ENCODE measurements around the gene NIM1K. TPM values are rescaled to one million over a fixed set of nuclear protein-coding genes. Genes with fewer than 3 reads are reported as not detected.
A peak's percentile ranks its signal among the peaks of the same experiment; 100 is the strongest.
"Not testable (repeated sequence)": the region's sequence is repeated elsewhere in the genome, so short reads cannot be mapped to it uniquely, and the experiment has no call there.

The NIM1K gene
- total RNA-seq, 4 donors from 2014 or later, result 0.42 to 2.3 (median 1.6) TPM

DNA sequence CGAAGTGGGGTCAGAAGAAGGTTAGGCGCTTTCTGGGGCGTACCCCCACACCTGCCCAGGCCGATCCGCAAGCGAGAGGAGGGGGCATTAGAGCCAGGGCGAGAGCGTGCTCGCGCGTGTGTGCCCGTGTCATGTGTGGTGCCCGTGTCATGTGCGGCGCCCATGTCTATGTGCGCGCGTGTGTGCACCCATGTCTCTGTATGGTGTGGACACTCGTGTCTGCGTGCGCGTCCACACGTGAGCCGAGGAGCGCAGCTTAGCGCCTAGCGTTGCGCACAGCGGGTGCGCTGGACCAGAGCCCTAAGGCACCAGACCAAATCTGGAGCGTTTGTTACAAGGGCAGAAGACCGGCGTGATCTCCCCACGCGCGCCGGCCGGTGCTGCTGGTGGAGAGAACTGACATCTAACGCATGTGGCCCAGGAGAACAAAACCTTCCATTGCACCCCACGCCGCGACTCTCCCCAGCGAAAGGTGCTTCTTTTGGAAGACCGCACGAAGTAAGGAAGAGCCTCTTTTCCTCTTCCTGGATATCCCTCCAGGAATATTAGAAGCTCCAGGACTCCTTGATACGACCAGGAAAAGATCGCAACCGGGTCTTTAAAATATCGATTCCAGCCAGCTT lies 644 bp downstream of the NIM1K start:
- Histone ChIP-seq H3K36me3 (no peaks in the 10 kb centered on the region), H3K4me1 (peaks cover 11 to 36% (median 31%) of the 10 kb centered on the region in 4 donors), H3K9me3 (no peaks in the 10 kb centered on the region), H3K4me3 (peak overlapping the region; percentile 63 to 72 (median 68)), H3K27ac (replicated peaks in 1 of 4) (peak overlapping the region; percentile 30 to 75 (median 60)), H3K27me3 (no peaks in the 10 kb centered on the region)
- DNase-seq (ENCODE audit: extremely low spot score), result no peak
- WGBS, result under 1% methylated on average over 26 of the region's 49 CpGs
- TF ChIP-seq EP300 (IDR thresholded peaks at IDR 0.05) (no peak), POLR2AphosphoS5 (IDR thresholded peaks at IDR 0.05) (peak; percentile 0 to 48)
- intact Hi-C loops (cut with DNase I), result loop anchor here (10.0 kb wide), 1 partner anchor 122 kb away; the partner anchor contains the start of gene HMGCS1

DNA sequence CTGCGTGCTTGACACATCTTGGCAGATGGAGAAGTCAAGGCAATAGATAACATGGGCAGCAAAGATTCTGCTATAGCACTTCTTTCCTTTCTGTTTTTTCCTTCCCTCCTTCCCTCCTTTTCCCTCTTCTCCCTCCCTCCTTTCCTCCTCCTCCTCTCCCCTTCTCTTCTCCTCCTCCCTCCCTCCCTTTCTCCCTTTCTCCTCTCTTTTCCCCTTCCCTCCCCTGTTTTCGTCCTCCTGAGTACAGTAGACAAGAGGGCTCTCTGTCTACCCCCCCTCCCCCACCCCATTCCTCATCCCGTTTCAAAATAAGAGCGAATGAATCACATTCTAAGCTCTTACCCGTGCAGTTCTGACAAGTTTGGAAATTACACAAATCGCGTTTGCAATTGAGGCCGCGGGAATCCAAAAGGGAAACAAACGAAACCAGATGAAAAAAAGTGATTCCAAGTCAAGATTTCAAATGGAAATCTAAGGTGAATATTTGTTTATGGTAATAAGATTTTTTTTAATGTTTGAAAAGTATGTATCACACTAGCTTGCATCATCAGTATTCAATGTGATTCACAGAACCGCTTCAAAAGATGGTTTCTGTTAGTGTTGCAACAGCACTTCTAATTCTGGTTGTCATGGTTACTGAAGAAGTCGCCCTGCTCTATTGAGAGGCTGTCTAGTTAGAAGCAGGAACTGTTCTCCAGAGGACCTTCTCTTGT lies 1.3 kb downstream of the NIM1K start:
- no peak for TF ChIP-seq EP300 (IDR thresholded peaks at IDR 0.05)
- TF ChIP-seq POLR2AphosphoS5 (IDR thresholded peaks at IDR 0.05), result peak in 1 of 2 donors; percentile 13
- intact Hi-C loops (cut with DNase I), result loop anchor here (10.0 kb wide), 1 partner anchor 121 kb away; the partner anchor contains the start of gene HMGCS1

DNA sequence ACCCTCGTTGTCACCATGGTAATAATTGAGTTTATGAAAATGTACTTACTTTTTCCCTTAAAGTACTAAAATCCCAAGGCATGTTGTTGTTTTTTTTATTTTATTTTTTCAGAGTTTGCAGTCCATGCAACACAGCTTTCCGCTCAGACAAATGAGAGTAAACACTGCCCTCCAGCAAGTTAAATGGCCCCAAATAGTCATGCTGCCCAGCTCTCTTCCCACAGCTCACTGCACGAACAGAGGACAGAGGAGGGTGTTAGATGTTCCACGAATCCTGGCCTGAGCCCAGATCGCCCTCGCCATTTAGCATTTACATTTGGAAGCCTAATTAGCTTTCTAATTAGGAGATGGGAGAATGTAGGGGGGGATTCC lies 1.9 kb downstream of the NIM1K start:
- no peaks in the 10 kb centered on the region for H3K9me3 ChIP-seq
- TF ChIP-seq, protein P1, sequence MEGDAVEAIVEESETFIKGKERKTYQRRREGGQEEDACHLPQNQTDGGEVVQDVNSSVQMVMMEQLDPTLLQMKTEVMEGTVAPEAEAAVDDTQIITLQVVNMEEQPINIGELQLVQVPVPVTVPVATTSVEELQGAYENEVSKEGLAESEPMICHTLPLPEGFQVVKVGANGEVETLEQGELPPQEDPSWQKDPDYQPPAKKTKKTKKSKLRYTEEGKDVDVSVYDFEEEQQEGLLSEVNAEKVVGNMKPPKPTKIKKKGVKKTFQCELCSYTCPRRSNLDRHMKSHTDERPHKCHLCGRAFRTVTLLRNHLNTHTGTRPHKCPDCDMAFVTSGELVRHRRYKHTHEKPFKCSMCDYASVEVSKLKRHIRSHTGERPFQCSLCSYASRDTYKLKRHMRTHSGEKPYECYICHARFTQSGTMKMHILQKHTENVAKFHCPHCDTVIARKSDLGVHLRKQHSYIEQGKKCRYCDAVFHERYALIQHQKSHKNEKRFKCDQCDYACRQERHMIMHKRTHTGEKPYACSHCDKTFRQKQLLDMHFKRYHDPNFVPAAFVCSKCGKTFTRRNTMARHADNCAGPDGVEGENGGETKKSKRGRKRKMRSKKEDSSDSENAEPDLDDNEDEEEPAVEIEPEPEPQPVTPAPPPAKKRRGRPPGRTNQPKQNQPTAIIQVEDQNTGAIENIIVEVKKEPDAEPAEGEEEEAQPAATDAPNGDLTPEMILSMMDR (IDR thresholded peaks at IDR 0.05), result no peak
- no peak for TF ChIP-seq POLR2AphosphoS5 (IDR thresholded peaks at IDR 0.05)
- no peak for TF ChIP-seq POLR2A (IDR thresholded peaks at IDR 0.05; ENCODE audit: low read depth)
- no peak for TF ChIP-seq EP300 (IDR thresholded peaks at IDR 0.05)
- H3K4me3 ChIP-seq, result peak overlapping the region; percentile 63 to 72 (median 68)
- peaks cover 11 to 36% (median 31%) of the 10 kb centered on the region in 4 donors for H3K4me1 ChIP-seq
- no peaks in the 10 kb centered on the region for H3K27me3 ChIP-seq
- no peak for DNase-seq (ENCODE audit: extremely low spot score)
- no peaks in the 10 kb centered on the region for H3K36me3 ChIP-seq
- H3K27ac ChIP-seq (replicated peaks in 1 of 4), result peak overlapping the region in 3 of 4 donors; percentile 22 to 75 (median 66)
- 43% methylated on average over 6 of the region's 6 CpGs for WGBS
- intact Hi-C loops (cut with DNase I), result loop anchor here (10.0 kb wide), 1 partner anchor 121 kb away; the partner anchor contains the start of gene HMGCS1

More for the DNA sequence above, 1.3 kb downstream of the NIM1K start:
- no peak for DNase-seq (ENCODE audit: extremely low spot score)
- H3K27me3 ChIP-seq, result no peaks in the 10 kb centered on the region
- H3K4me1 ChIP-seq, result peaks cover 11 to 36% (median 31%) of the 10 kb centered on the region in 4 donors
- H3K9me3 ChIP-seq, result no peaks in the 10 kb centered on the region
- peak overlapping the region; percentile 30 to 75 (median 60) for H3K27ac ChIP-seq (replicated peaks in 1 of 4)
- peak overlapping the region; percentile 63 to 72 (median 68) for H3K4me3 ChIP-seq
- 5% methylated on average over 12 of the region's 12 CpGs for WGBS
- no peaks in the 10 kb centered on the region for H3K36me3 ChIP-seq

DNA sequence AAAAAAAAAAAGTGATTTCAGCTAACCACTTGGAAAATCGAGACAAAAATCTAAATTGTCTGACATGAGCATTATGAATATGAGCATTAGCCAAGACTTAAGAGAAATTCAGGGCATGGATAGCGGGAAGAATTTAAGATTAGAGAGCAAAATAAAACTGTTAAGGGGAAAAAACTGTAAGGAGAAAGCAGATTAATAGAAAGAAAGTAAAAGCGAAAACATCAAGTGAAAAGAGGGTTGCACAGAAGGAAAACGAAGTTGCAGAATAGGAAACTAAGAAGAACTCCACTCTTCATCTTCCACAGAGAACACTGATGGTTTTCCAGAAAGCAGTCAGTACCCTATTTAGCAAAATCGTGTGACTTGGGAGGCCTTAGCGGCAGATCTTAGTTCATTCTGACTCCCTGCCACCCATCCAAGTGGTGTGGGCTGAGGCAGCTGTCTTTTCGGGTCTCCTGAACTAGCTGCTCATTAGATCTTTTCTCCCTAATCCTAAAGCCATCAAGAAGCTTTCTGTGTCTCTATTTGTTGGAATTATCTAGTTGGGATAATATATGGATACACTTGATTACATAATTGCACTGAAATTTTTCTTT lies 3.7 kb downstream of the NIM1K start:
- 78% methylated on average over 7 of the region's 7 CpGs for WGBS

DNA sequence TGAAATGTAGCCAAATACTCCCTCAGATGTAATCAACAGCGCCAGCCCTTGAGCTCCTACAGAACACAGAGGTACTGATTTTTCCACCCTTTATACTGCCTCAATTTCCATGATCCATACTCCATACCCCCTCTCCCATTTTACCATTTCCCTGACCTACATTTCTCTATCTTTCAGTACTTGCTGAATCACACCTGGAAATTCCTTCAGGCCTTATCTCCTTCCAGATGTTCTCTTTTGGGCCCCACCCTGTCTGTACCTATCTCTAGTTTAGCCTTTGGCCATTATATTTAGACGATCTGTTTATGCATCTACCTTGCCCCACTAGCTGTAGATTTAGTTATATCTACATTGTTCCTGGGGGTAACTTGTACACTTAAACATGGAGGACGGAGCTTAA lies 5.5 kb downstream of the NIM1K start:
- Histone ChIP-seq H3K9me3 (no peaks in the 10 kb centered on the region), H3K4me1 (peaks cover 3 to 18% (median 16%) of the 10 kb centered on the region in 4 donors), H3K27me3 (no peaks in the 10 kb centered on the region), H3K4me3 (no peak overlapping the region), H3K36me3 (no peaks in the 10 kb centered on the region), H3K27ac (replicated peaks in 1 of 4) (no peak overlapping the region)
- WGBS, result 56% methylated on average over 3 of the region's 3 CpGs
- no peak for DNase-seq (ENCODE audit: extremely low spot score)
- TF ChIP-seq POLR2AphosphoS5 (IDR thresholded peaks at IDR 0.05) (no peak), POLR2A (IDR thresholded peaks at IDR 0.05; ENCODE audit: low read depth) (no peak), EP300 (IDR thresholded peaks at IDR 0.05) (no peak)
- TF ChIP-seq, protein P1 (IDR thresholded peaks at IDR 0.05), result no peak
- intact Hi-C loops (cut with DNase I), result loop anchor here (10.0 kb wide), 1 partner anchor 117 kb away; the partner anchor contains the start of gene HMGCS1

More for the DNA sequence above, 3.7 kb downstream of the NIM1K start:
- Histone ChIP-seq H3K36me3 (no peaks in the 10 kb centered on the region), H3K27me3 (no peaks in the 10 kb centered on the region), H3K4me3 (no peak overlapping the region), H3K4me1 (peaks cover 11 to 35% (median 31%) of the 10 kb centered on the region in 4 donors), H3K27ac (replicated peaks in 1 of 4) (no peak overlapping the region), H3K9me3 (no peaks in the 10 kb centered on the region)
- intact Hi-C loops (cut with DNase I), result loop anchor here (10.0 kb wide), 1 partner anchor 119 kb away; the partner anchor contains the start of gene HMGCS1
- DNase-seq (ENCODE audit: extremely low spot score), result no peak
- TF ChIP-seq, protein P1 (IDR thresholded peaks at IDR 0.05), result no peak
- no peak for TF ChIP-seq EP300 (IDR thresholded peaks at IDR 0.05)
- no peak for TF ChIP-seq POLR2A (IDR thresholded peaks at IDR 0.05; ENCODE audit: low read depth)
- TF ChIP-seq POLR2AphosphoS5 (IDR thresholded peaks at IDR 0.05), result no peak

DNA sequence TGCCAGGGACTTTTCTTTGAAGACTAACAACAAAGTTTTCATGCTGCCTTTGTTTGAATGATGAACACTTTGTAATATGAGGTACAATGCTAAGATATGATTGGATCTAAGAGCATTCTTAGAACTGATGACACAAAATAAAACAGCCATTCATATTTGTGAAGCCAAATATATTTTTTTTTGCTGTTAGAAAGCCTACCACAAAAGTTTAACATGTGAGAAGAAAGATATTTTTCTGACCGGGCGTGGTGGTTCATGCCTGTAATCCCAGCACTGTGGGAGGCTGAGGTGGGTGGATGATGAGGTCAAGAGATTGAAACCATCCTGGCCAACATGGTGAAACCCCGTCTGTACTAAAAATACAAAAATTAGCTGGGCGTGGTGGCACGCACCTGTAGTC lies 9.4 kb downstream of the NIM1K start:
- intact Hi-C loops (cut with DNase I); H3K4me1 ChIP-seq; DNase-seq (ENCODE audit: extremely low spot score); H3K27me3 ChIP-seq; H3K27ac ChIP-seq (replicated peaks in 1 of 4); H3K4me3 ChIP-seq; H3K9me3 ChIP-seq; H3K36me3 ChIP-seq: not testable (repeated sequence)
- WGBS, result 94% methylated on average over 5 of the region's 5 CpGs

Data from esophagus muscularis mucosa (tissue), 4 donors.